ENCODE data around the gene PITPNC1.

The PITPNC1 gene

GRCh38 chr17:67353929-67354574, 23.0 kb upstream of the PITPNC1 start:
- TF ChIP-seq REST (IDR thresholded peaks at IDR 0.05; ENCODE audit: insufficient read depth in 1 of 2, low read depth in 2 of 2, low read length in 2 of 2) (no peak), POLR2AphosphoS5 (IDR thresholded peaks at IDR 0.05; ENCODE audit: low read depth, low read length) (no peak), SIN3A (IDR thresholded peaks at IDR 0.05; ENCODE audit: borderline replicate concordance, insufficient read depth, low read length) (no peak), TAF1 (IDR thresholded peaks at IDR 0.05; ENCODE audit: borderline replicate concordance, insufficient read depth, low read length) (no peak), FOXP2 (optimal IDR thresholded peaks at IDR 0.05; ENCODE audit: borderline replicate concordance, extremely low read depth, extremely low read length, insufficient read depth) (no peak)

GRCh38 chr17:67358612-67359011, 18.5 kb upstream of the PITPNC1 start:
- no peak for TF ChIP-seq POLR2AphosphoS5 (IDR thresholded peaks at IDR 0.05; ENCODE audit: low read depth, low read length)
- no peak for TF ChIP-seq SIN3A (IDR thresholded peaks at IDR 0.05; ENCODE audit: borderline replicate concordance, insufficient read depth, low read length)
- no peak for TF ChIP-seq FOXP2 (optimal IDR thresholded peaks at IDR 0.05; ENCODE audit: borderline replicate concordance, extremely low read depth, extremely low read length, insufficient read depth)
- TF ChIP-seq TAF1 (IDR thresholded peaks at IDR 0.05; ENCODE audit: borderline replicate concordance, insufficient read depth, low read length), result no peak

GRCh38 chr17:67359960-67360791, 16.9 kb upstream of the PITPNC1 start:
- no peak for TF ChIP-seq REST (IDR thresholded peaks at IDR 0.05; ENCODE audit: insufficient read depth in 1 of 2, low read depth in 2 of 2, low read length in 2 of 2)
- TF ChIP-seq POLR2AphosphoS5 (IDR thresholded peaks at IDR 0.05; ENCODE audit: low read depth, low read length), result no peak
- no peak for TF ChIP-seq FOXP2 (optimal IDR thresholded peaks at IDR 0.05; ENCODE audit: borderline replicate concordance, extremely low read depth, extremely low read length, insufficient read depth)
- TF ChIP-seq SIN3A (IDR thresholded peaks at IDR 0.05; ENCODE audit: borderline replicate concordance, insufficient read depth, low read length), result no peak
- no peak for TF ChIP-seq TAF1 (IDR thresholded peaks at IDR 0.05; ENCODE audit: borderline replicate concordance, insufficient read depth, low read length)

- TF ChIP-seq SIN3A (IDR thresholded peaks at IDR 0.05; ENCODE audit: borderline replicate concordance, insufficient read depth, low read length), result no peak
- TF ChIP-seq POLR2AphosphoS5 (IDR thresholded peaks at IDR 0.05; ENCODE audit: low read depth, low read length), result no peak
- no peak for TF ChIP-seq FOXP2 (optimal IDR thresholded peaks at IDR 0.05; ENCODE audit: borderline replicate concordance, extremely low read depth, extremely low read length, insufficient read depth)
- no peak for TF ChIP-seq REST (IDR thresholded peaks at IDR 0.05; ENCODE audit: insufficient read depth in 1 of 2, low read depth in 2 of 2, low read length in 2 of 2)
- TF ChIP-seq TAF1 (IDR thresholded peaks at IDR 0.05; ENCODE audit: borderline replicate concordance, insufficient read depth, low read length), result no peak
Observed at GRCh38 chr17:67360880-67361279, 16.2 kb upstream of the PITPNC1 start.

- TF ChIP-seq REST (IDR thresholded peaks at IDR 0.05; ENCODE audit: insufficient read depth in 1 of 2, low read depth in 2 of 2, low read length in 2 of 2) (no peak), POLR2AphosphoS5 (IDR thresholded peaks at IDR 0.05; ENCODE audit: low read depth, low read length) (no peak), FOXP2 (optimal IDR thresholded peaks at IDR 0.05; ENCODE audit: borderline replicate concordance, extremely low read depth, extremely low read length, insufficient read depth) (no peak), SIN3A (IDR thresholded peaks at IDR 0.05; ENCODE audit: borderline replicate concordance, insufficient read depth, low read length) (no peak), TAF1 (IDR thresholded peaks at IDR 0.05; ENCODE audit: borderline replicate concordance, insufficient read depth, low read length) (no peak)
Observed at GRCh38 chr17:67362173-67362572, 14.9 kb upstream of the PITPNC1 start.

All from PFSK-1 (cell line).